Stimulated activated CD8-positive, alpha-beta memory T cell treated with anti-CD3 and anti-CD28 coated beads, Interleukin-4, amount 100 ng/mL, for 24 hours (primary cell): ENCODE data around the gene PACRGL.
"Not testable (repeated sequence)": the region's sequence is repeated elsewhere in the genome, so short reads cannot be mapped to it uniquely, and the experiment has no call there.

Experiments used
- DNase-seq: peaks from one replicate; pipeline ENCODE4 v3.0.0-alpha.2; 2020; ENCODE audit warnings: low read depth

PACRGL gene

DNA sequence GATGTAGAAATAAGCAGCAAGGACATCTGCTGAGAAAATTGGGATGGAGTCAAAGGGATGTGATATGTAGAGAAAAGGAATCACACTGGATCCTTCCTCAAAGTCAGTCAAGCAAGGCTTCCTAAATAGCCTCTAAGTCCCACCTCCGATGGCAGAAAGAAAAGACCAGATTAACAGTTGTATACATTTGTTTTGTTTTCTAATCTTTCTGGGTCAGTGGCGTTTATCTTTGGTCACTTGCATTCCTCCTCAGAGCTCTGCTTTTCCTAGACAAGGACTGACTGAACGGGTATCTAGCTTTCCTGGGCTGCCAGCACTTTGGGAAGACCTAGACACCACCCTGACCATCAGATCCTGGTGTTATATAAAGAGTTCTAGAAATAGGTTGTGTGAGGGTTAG, 23.2 kb downstream of the PACRGL start:
- DNase-seq: no peak

DNA sequence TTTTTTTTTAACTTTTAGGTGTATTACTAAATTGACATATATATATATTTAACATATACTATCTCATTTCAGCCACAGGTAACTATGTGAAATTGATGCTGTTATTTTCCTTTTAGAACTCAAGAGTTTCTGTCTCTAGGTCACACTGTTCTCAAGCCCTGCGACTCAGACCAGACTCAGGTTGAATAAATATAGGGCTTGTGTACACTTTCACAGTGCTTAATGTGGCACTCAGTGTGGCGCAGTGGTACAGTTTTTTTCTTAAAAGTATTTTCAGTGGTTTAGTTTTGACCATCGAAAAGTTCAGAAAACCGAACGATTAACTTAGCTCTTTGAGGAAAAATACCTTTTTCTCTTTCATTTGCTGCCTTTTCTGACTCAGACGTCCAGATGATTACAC, 24.7 kb downstream of the PACRGL start:
- DNase-seq: no peak

DNA sequence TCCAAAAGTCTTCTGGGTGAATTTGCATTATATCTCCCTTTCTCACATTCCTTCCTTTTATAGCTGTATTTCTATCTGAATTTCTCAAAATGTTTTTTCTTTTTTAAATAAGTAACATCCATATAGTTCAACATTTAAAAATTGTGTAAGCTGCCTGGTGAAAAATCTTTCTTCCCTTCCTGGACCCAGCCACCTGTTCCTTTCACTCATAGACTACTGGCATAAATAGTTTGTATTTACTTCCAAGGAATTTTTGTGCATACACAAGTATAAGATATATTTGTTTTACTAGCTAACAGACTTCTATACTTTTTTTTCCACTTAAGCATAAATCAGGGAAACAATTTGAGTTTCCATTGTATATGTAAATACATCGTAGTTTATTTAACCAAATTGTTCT, 35.7 kb downstream of the PACRGL start:
- no peak for DNase-seq

DNA sequence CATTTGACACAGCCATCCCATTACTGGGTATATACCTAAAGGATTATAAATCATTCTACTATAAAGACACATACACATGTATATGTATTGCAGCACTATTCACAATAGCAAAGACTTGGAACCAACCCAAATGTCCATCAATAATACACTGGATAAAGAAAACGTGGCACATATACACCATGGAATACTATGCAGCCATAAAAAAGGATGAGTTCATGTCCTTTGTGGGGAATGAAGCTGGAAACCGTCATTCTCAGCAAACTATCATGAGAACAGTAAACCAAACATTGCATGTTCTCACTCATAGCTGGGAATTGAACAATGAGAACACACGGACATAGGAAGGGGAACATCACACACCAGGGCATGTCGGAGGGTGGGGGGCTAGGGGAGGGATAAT, 45.7 kb downstream of the PACRGL start:
- not testable (repeated sequence) for DNase-seq

DNA sequence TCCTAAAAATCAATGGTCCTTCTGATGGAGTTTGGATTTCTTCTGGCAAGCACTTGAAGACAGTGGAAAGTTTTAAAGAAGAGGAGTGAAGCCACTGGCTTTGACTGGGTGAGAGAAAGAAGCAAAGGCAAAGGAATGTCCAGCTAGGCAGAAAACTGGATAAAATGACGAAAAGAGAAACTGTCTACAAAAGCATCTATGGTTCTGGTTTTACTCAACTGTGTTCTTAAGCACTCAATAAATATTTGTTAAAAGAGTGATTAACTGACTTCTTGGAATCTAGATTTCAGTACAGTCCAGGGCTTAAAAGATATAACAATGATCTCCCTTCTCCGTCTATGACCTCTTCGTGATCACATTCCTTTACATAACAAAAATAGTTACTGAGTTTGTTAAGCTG, 52.4 kb downstream of the PACRGL start:
- no peak for DNase-seq

DNA sequence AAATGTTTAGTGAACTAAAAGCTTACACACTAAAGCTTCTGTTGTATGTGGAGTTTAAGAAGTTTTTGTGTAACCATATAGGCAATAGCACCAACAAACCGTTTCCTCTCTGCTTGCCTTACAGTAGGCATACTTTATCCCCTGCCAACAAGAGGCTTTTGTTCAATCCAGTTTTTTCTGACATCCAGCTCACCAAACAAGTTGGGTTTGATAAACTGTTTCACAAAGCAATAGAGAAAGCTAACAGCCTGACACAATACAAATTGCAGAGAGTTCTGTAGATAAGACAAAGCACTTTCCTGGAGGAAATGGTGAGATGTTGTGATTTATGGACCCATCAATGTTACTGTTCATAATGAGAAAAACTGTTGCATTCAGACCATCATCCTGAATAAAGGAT, 53.8 kb downstream of the PACRGL start:
- no peak for DNase-seq

DNA sequence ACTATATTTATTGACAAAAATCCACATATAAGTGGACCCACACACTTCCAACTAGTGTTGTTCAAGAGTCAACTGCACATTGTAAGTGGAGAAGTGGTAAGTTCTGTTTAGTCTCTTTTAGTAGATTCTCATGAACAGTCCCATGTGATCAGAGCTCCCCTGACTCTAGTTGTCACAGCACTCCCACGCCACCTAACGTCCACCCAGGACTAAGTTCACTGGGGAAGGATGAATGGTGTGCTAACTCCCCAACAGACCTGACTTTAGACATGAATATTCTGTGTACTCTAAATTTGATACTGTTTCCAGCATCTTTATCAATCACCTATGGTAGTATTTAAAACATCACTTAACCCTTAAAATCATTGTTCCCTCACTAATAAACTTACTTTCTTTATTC, 59.8 kb downstream of the PACRGL start:
- DNase-seq: no peak

DNA sequence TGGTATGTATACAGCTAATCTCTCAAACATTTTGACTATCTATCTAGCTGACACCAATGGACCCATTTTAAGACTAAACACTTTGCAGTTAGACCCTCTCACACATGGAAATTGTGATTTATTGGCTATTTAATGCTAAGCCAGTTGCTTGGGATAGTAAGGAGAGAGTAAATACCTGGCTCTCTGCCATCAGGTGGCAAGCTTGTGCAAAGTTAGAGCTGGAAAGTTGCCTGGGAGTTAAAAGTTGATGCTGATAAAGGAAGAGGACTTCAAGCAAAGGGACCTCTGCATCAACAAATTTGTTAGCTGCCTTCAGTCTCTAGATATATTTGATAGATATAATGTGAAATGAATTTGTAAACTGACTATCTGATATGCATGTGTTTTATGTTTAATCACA, 61.1 kb downstream of the PACRGL start:
- no peak for DNase-seq

DNA sequence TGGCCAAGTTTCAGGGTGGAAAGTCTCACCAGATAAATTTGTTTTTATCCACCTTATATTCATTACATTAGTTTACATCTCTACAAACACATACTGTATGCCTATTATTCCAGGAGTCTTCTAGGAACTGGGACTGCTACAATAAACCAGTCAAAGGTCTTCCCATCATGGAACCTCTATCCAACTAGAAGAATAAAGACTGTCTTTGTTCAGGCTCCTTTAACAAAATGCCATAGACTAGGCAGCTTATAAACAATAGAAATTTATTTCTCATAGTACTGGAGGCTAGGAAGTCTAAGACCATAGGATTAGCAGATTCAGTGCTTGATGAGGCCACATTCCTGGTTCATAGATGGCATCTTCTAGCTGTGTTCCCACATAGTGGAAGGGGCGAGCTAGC, 61.6 kb downstream of the PACRGL start:
- no peak for DNase-seq

DNA sequence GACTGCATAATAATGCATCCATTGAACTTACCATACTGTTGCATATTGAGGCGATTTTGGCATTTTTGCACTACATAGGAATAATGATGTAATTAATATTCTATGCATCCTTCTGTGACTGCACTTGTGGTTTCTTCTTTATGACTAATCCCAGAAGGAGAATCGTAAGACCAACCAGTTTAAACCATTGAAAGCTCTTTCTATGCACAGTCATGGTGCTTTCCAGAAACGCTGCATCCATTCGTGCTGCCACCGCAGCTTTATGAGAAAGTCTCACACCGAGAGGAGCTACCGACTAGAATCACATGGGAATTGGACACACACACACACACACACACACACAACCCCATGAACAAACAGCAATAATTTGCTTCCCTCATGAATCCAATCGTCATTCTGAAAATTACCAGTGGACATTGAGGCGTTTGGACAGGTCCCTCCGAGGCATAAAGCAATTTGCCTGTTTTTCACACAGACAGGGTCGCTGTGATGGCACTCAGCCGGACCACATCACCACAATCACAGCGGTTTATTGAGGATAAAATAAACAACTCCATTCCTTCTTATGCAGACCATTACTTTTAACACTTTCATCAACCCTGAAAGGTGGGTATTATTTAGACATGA, 64.2 kb downstream of the PACRGL start:
- DNase-seq: no peak

DNA sequence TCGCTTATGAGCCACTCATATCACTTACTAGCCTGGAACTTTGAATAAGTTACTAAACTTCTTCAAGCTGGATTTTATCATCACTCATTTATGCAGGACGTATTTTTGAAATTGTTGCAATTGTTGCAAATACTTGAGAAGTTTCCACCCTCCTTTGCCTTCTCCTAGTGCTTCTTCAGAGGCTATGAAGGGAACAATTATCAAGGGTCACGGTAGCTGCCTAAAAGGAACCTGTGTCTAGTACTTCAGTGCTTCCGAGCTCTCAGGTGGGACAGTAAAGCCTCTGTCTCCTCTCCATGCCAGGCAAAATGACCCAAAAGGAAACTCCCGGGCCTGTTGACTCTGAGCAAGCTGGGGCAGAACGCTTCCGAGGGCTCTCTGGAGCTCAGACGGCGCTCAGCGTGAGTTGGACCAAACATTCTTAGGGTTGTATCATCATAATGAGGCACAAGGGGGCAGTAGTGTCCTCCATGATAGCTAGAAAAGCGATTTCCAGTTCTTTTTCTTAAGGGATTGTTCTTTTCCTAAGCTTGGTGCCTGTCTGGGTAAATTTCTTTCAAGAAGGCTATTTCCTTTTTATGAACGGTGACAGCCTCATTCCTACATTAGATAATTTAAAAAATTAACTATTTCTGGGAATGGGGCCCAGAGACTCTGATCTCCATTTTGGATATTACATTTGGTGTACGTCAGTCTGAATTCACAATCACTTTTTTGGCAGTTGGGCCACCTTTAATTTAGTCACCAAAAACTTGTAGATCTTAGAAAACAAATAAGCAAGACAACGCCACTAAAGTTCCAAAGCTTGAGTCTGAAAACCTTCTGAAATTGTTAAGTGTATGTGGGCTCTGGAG, 73.1 kb downstream of the PACRGL start:
- DNase-seq: no peak

DNA sequence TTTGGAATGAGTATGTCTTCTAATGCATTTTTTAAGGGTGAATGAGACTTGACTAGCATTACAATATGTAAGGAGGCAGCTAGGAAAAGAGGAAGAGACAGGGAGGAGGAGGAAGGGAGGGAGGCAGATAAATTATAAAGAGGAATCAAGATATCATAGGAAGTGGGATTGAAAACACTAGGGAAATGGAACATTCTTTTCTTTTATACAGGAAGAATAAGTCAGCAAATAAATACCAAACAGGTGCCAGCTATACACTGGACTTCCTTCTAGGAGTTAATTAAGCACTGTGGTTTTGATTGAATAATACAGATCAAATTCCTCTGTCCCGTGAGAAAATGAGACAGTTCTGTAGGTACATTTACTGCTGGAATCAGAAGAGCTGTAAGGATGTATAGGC, 78.6 kb downstream of the PACRGL start:
- no peak for DNase-seq

DNA sequence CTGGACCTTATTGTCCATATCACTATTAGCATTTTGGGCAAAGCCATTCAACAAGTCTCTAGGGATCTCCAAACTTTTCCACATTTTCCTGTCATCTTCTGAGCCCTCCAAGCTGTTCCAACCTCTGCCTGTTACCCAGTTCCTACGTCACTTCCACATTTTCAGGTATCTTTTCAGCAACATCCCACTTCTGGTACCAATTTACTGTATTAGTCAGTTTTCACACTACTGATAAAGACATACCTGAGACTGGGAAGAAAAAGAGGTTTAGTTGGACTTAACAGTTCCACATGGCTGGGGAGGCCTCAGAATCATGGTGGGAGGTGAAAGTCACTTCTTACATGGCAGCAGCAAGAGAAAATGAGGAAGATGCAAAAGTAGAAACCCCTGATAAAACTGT, 82.9 kb downstream of the PACRGL start:
- not testable (repeated sequence) for DNase-seq

DNA sequence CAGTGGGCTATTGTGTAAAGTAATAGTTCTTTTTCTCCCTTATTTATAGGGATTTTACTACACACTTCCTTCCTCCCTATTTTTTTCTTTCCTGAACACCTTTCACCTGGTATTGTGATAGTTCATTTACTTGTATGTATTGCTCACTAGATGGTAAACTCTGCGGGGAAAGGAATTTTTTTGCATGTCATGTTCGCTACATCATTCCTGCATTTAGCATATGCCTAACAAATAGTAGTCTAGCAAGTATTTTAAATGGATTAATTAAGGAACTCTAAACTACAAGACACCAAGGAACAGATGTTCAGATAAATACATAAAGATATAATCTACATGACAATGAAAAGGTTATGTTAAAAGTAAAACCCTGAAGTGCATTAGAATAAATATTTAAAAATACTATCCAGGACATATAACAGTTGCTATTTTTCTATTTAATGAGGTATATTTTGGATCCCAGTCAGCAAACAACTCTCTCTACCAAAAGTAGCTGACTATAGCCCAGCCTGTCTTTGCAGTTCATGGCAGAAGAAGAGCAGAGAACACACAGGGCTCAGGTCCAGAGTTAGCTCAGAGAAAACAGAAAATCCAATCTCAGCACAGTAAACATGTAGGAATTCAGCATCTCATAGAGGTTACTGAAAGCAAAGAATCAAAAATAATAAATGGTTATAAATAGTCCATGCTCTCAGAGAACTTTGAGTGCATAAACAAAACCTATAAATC, 87.8 kb downstream of the PACRGL start:
- no peak for DNase-seq
